ENCODE data around the gene SMC6. TPM values are rescaled to one million over a fixed set of nuclear protein-coding genes. Genes with fewer than 3 reads are reported as not detected.

SMC6 gene
- total RNA-seq, 1 donor from 2014 or later = 32.7 TPM

DNA sequence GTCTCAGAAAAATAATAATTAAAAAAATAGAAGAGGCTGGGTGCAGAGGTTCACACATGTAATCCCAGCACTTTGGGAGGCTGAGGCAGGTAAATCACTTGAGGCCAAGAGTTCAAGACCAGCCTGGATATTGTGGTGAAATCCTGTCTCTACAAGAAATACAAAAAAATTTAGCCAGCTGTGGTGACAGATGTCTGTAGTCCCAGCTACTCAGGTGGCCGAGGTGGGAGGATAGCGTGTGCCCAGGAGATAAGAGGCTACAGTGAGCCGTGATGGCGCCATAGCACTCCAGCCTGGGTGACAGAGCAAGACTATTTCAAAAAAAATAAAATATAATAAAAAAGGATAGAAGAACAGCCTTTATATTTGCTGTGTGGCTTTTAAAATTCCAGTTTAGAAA lies 35.9 kb downstream of the SMC6 start:
- DNase-seq (ENCODE audit: low spot score) = no peak

DNA sequence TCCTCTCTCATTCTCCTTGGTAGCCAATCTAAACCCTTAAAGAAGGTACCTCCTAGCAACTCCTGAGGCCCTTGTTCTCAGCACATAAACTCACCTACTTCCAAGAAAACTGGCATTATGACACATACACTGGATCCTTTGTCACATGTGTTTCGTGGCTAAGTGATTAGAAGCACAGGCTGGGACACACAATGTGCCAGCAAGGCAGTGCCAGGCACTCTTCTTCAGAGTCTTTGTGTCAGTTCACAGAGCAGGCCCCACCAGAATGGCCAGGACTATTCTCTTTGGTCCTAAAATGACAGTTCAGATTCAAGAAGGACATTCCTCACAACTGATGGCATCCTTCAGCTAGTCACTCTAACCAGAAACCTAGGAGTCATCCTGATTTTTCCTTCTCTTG lies 40.3 kb downstream of the SMC6 start:
- no peak for DNase-seq (ENCODE audit: low spot score)

DNA sequence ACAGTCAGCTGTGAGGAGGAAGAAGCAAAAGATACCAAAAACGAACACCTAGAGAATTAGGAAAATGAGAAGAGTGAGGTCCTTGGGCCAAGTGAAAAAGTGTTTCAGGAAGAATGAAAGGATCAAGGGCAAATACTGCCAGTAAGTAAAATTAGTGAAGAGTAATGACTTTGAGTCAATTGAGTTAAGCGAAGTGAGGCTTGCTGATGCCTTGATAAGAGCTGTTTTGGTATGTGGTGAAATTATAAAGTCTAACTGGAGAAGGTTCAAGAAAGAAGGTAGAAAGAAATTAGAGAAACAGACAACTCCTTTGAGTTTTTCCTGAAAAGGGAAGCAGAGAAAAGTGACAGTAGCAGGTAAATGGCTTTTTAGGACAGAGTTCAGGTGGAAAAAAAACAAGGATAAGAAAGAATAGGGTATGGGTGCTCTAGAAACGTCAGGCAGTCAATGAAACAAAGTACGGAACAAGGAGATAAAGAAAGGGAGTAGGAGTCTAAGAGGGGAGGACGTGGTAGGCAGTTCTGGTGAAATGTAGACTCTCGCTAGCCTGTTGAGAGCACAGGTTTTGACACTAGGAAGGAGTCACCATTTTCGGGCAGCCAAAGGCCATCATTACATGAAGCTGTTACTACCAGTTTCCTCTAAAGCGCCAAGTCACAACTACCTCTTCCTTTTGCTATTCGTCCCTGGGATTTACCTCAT lies 42.9 kb downstream of the SMC6 start:
- DNase-seq (ENCODE audit: low spot score) = no peak

DNA sequence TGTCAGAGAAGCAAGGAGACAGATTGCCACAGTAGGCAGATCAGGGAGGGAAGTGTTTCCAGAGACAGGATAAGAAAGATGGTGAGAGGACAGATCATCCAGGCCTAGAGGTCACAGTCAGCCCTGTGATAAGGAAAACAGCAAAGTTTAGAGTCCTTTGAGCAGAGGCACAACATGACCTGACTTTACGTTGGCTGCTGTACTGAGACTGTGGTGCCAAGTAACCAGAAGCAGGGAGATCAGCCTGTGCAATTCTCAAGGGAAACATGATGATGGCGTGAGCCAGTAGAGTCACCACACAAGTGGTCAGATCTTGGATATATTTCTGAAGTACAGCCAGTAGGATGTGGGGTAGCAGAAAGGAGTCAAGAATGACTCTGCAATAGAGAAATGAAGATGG lies 43.7 kb downstream of the SMC6 start:
- no peak for DNase-seq (ENCODE audit: low spot score)

DNA sequence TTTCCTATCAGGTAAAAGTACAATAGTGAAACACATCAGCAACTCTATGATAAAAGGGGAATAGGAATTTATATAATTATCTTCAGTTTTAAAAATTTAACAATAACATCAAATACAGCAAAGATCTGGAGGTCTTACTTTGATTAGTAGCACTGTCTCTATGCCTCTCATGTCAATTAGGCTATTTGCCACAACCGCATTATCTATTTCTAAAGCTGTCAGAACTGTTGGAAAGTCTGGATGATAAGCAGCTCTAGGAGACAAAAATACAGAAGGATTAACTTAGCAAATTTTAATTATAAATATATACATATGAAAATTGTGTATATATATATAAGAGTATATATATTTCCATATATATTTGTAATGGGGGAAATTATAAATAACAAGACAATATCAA lies 45.1 kb downstream of the SMC6 start:
- DNase-seq (ENCODE audit: low spot score) = no peak

DNA sequence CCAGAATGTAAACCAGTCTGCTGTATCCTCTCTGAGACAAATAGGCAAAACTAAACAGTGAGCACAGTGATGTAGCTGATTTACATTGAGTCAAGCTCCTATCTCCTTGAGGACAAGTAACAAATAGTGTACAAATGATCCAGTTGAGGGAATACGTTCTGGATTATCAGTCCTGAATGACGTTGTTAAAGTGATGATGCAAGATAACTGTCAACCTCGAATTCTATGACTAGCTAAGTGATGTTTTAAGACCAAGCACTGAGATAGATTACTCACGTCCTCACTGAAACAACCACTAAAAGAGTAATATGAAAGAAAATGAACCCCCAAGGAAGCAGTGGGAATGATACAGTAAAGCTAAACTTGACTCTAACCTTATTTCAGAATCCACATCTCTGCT lies 46.8 kb downstream of the SMC6 start:
- DNase-seq (ENCODE audit: low spot score) = no peak

DNA sequence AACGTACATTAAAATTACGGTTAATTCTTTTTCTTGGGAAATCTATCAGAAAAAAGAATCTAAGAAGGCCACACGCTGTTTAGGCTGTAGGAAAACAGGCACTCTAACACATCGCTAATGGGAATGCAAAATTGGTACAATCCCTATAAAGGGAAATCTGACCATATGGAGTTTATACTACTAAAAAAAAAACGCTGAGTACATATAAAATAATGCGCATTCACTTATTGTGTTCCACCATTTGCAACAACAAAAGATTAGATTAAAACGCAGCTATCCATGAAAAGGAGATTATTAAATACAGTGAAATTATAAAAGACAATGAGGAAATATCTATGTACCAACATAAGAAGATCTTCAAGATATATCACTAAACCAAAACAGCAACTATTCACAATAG lies 62.8 kb downstream of the SMC6 start:
- DNase-seq (ENCODE audit: low spot score) = no peak

DNA sequence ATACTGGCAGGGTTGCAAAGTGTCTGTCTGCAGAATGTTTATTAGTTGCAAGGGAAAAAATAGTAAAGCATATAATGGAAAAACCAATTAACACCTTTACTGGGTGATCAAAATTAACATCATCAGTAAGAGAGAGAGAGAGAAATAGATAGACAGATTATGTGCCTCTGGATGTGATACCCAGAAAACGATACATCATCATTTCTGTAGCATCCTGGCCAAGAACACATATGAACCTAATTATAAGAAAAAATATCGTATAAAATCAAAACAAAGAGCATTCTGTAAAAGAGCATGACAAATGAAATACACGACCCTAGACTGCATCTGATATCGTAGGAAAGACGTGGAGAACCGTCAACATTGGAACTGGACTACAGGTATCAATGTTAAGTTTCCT lies 64.6 kb downstream of the SMC6 start:
- DNase-seq (ENCODE audit: low spot score) = no peak

DNA sequence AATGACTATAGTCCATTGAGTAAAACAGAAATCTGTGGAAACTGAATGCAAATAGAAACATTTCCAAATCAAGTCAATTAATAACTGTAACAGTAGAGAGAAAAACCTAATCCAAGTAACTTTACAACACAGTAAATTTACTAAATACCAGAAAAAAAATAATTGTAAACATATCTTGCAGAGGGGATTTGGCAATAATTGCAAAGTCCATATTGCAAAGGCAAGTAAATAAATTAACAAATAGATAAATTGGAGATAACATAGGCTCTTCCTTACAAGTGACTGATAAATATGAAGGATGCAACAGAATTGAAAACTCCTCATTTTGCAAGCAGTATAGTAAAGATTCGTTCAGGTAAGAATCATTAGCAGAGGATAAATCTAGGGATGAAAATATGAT lies 65.0 kb downstream of the SMC6 start:
- DNase-seq (ENCODE audit: low spot score) = no peak

DNA sequence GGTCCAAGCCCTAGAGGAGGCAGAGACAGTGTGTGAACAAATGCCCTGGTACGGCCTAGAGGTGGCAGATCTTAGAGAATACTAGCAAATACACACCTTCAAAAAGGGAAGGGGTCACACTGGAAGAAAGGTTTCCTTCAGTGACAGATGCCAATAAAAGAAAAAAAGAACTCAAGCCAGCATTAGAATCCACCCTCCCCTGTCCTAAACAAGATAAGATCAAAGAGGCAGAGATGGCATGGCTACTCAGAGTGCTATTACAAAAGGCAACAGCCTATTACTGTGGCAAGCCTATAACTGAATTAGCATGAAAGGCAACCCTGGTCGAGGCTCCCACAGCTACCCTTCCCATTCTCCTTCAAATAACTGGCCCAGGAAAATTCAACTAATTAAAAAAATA lies 69.6 kb downstream of the SMC6 start:
- DNase-seq (ENCODE audit: low spot score) = no peak

DNA sequence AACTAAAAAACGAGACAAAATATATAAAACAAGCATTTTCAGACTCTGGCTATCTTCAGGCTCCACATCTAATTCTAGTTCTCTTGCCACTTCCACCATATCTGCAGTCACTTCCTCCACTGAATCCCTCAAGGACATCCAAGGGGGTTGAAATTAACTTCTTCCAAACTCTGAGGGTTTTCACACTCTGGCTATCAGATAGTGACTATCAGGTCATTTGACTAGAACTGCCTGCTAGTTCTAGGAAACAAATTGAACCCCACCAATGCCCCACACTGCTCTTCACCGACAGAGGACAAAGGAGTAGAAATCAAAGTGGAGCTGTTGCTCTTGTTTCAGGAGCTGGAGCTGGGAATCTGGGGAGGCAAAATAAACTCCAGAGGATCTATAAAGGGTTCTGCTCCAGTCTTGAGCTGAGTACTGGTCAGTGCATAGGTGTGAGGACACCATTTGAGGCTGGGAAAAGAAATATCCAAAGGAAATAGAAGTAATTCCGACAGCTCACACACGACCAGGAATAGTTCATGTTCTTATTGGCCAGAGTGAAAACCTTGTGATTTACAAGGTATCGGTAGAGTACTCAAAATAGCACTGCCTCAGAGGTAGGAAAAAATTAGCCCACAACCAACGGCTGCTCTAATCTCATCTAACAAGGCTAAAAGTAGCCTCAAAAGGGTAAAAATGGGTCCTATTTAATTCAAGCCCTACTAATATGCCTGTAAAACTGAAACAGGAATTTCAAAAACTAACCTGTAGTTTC lies 71.3 kb downstream of the SMC6 start:
- no peak for DNase-seq (ENCODE audit: low spot score)

DNA sequence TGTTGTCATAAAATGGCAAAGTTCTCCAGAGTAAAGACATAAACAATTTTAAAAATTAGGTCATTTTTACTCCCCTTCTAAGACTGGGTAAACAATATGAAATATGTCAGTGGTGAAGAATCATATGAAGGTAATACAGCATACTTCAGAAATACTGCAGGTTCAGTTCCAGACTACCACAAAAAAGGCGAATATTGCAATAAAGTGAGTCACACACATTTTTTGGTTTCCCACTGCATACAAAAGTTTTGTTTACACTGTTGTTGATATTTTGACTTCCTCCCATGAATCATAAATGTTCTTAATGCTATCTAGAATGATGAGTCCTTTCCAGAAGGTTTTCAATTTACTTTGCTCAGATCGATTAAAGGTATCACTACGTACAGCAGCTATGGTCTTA lies 73.5 kb downstream of the SMC6 start:
- DNase-seq (ENCODE audit: low spot score) = no peak

DNA sequence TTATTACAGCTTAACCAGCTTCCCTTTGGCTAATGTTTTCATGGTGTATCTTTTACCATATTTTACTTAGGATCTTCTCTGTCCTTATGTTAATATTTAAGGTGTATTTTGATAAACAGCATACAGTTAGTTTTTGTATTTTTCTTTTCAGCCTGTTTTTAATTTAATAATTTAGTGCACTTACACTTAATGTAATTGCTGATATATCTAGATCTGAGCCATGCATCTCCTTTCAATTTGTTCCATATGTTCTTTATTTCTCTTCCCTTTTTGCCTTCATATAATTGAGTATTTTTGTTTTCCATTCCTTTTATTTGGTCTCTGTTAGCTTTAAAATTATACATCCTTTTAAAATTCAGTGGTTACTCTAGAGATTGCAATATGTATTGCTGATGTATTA lies 78.8 kb downstream of the SMC6 start:
- no peak for DNase-seq (ENCODE audit: low spot score)

DNA sequence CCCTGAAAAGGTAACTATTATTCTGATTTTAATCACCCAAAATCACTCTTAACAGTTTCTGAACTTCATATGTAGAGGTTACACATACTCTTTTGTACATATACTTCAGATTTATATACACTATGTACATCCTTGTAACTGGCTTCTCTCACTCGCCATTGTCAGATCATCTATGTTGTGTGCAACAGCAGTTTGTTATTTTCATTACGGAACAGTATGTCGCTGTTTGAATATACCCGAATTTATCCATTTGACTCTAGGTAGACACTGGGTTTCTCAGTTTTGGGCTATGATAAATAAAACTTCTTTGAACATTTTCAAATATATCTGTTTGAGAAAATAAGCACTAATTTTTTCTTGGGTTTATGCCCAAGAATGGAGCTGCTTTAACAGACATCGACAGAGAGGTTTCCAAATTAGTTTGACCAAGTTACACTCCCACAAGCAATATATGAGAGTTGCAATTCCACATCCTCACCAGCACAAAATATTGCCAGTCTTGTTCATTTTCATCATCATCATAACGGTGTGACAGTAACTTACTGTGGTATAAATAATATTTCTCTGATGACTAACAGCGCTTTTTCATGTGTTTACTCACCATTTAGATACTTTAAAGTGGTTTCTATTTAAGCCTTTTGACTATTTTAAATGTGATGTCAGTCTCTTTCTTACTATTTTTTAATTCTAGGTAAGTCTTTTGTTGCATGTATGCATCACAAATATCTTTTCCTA lies 80.9 kb downstream of the SMC6 start:
- no peak for DNase-seq (ENCODE audit: low spot score)

DNA sequence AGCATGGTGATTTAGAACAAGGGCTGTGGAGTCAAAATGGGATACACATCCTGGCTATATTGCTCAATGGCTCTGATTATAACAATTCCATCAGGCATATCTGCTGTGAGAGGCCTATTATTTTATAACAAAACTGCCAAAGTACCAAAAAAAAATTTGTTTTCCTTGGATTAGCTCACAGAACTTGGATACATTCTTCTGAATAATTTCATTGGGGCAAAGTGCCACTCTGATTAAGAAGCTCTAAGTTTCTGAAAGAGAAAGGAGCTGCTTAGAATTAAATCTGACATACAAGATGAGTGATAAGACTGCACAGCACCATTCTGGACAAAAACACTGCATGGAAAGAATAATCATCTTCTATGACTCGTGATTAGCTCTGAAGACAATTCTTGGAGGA lies 85.7 kb downstream of the SMC6 start:
- DNase-seq (ENCODE audit: low spot score) = no peak

DNA sequence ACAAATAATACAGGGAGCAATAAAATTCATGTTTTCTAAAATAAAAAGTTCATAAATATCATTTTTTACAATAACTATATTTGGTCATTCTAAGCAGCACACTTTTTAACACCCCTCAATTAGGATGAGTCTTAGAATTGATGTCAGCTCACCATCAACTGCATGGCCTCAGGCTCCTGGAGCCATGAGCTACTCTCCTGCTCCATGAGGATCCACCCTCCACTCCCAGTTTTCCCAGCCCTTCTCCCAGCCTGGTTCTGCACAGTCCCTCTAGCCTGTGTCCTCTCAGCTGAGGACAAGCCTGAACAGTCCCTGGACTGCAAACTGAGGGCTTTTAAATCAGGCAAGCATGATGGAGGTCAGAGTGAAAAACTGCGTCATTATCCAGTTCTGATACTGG lies 89.1 kb downstream of the SMC6 start:
- DNase-seq (ENCODE audit: low spot score) = no peak

DNA sequence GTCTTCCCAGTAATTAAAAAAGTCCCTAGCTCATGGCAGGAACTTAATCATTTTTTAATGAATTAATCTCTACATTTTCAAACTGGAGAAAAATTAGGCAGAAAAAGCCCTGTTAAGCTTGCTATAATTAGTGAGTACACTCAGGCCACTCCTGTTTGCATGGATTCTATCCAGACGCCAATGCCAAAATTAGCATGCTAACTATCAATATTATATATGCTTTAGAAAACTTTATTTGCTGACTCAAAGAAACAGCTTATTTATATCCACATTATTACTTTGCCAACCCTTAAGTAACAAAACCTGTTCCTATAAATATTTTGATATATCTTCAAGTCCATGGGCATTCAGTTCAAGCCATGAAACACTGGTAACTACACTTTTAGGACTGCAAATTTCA lies 90.9 kb downstream of the SMC6 start:
- DNase-seq (ENCODE audit: low spot score) = no peak

DNA sequence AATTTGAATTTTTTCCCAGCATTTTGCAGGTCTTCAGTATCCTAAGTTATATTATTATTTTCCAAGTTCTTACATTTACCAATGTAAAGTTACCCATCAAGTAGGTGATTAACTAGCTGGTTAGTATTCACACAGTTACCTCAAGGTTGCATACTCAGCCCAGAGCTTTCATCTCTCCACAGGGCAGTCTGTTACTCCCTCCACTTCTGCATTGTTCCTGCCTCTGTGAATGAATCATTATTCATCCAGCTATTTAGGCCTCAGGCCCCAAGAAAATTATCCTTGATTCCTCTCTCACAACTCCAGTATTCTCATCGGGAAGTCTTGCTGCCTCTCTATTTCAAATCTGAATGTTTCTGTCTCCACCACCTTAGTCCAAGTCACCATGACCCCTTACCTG lies 92.2 kb downstream of the SMC6 start:
- DNase-seq (ENCODE audit: low spot score) = no peak

DNA sequence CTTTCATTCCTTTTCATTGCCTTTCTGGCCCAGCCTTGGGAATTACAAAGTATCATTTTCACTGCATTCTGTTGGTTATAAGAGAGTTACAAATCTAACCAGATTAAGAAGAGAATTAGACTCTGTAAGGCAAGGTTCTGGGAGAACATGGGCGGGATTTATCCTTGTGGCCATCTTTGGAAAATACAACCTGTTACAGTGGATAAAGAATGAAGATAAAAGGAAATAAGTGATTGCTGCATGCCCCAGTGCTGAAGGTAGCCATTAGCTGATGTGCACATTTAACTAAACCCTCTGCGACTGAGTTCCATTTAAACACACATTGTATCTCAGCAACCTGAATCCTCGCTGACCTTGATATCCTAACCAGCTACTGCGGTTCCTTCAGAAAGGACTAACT lies 93.4 kb downstream of the SMC6 start:
- no peak for DNase-seq (ENCODE audit: low spot score)

DNA sequence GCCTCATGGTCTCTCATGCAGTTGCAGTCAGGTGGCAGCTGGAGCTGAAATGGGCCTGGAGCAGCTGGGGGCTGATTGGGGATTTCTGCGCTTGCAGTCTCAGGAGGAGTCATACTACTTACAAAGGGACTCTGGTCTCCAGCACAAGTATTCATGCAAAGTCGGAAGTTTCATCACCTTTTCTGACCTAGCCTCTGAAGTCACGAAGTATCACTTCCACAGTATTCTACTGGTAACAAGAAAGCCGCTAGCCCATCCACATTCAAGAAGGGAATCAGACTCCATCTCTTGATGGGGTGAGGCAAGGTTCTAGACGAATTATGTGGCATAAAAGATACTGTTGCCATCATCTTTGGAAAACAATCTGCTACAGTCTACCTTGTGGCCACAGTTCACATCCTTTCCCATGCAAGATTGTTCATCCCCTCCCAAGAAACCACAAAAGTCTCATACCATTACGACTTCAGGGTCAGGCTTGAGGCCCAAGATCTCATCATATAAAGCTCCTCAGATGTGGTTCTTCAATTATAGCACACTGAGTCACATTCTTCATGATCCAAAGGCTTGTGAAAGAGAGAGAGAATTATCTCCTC lies 95.3 kb downstream of the SMC6 start:
- DNase-seq (ENCODE audit: low spot score) = no peak

DNA sequence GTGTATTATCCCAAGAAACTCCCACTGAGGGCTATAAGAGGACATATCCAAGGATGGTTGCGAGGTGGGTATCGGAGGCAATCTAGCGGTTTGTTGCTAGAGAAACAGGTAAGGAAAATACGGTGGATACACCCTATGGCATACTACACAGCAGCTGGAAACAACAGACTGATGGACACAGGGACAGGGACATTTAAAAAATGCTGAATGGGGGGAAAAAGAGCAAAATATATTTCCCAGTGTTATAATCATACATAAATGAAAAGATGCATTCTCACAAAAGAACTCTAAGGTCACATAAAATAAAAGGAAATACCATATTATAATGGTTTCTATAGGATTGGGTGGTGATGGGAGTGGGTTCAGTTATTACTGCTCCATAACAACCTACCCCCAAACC lies 95.9 kb downstream of the SMC6 start:
- DNase-seq (ENCODE audit: low spot score) = no peak

DNA sequence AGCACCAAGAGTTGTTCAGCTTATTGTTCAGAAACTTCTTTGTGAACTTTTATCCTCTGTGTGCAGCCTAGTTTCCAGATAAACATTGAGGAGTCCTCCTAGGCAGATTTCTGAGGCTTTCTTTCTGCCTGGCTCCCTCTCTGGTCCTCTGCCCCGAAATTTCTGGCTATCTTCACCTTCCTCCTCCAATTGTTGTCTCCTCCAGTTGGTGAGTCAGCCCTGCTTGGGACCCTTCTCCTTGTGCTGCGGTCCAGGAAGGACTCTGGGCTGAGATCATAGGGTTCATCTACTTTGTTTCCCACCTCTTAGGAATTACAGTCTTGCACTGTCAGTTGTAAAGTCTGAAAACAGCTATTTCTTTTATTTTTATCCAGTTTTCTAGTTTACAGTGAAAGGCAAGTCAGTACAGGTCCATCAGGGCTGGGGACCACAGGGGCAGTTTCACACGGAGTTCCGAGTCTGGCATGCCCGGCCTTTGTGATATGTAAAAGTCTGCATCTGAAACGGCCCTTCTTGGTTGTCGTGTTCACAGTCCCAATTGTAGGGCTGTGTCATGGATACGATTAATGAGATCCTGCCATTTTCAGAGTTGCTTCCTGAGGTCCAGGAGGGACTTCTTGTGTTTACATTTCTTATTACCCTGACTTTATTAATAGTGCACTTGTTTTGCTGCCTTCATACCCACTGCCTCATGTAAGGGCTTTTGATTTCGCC lies 100.8 kb downstream of the SMC6 start:
- peak; percentile 7 for DNase-seq (ENCODE audit: low spot score)

All from umbilical cord (tissue), 2 donors.